ENCODE results near the gene PSMG4.

PSMG4 gene

DNA sequence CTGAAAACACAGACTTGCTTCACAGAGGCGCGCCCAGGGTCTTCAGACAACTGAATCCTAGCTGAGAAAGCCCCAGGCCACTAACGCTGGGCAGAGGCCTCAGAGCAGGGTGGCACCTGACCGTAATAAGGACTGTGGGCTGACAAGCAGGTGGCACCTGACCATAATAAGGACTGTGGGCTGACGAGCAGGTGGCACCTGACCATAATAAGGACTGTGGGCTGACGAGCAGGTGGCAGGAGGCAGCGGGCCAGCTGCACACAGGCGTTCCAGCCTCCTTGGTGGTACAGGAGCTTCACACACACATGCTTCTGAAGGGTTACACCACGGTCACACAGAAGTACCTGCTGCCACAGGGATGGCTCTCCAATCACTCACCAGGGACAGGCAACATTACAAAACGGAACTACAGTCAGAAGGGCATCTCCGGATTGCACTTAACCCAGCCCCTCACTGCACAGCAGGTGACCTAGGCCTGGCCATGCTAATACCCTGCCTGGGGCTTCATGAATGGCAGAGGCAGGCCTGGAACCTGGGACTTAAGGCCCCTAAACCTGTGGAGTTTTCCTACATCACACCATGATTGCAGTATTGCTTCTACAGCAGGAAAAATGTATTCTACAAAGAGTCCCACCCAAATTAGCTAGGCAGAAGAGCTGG, 50.8 kb downstream of the PSMG4 start:
- DNase-seq (ENCODE audit: low spot score) = no peak

DNA sequence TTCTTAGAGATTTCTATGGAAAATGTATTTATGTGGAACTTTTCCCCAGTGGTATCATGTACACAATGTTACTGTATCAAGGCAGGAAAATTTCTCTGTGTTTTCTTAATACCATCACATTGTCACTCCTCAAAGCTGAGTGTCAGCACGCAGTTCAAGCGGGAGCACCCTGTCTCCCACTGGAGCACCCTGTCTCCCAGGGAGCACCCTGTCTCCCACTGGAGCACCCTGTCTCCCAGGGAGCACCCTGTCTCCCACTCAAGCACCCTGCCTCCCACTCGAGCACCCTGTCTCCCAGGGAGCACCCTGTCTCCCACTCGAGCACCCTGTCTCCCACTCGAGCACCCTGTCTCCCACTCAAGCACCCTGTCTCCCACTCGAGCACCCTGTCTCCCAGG, 51.3 kb downstream of the PSMG4 start:
- DNase-seq (ENCODE audit: low spot score) = no peak

DNA sequence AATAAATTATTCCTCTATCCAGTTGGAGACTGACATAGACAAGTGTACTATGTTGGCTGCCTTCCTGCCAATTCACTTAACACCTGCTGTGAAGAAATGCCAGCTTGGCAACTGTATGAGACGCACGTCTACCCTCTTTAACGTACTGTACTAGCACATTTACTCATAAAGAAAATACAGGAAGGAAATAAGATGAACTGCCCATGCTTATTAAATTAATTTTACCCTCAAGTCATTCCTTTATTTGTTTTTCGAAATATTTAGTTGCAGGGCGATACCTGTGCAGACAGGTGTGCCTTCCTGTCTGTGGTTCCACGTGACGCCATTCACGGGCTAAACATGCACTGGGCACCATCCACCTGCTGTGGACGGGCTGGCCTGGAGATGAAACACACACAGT, 52.0 kb downstream of the PSMG4 start:
- DNase-seq (ENCODE audit: low spot score) = no peak

DNA sequence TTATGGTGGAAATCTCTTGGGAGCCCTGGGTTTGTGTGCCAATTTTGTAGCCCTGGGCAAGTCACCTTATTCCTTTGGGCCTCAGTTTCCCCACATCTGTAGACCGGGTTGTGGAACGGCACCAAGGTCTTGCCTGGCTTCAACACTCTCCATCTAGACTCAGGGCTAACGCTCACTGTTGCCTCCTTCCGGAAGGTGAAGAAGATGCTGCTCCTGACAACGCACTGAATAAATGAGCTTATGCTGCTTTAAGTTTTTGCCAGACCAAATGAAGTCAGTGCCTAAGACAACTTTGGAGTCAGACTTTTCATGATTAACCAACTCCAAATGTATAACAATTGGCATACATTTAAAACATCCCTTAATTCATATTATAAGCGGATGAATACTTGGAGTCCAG, 53.1 kb downstream of the PSMG4 start:
- no peak for DNase-seq (ENCODE audit: low spot score)

DNA sequence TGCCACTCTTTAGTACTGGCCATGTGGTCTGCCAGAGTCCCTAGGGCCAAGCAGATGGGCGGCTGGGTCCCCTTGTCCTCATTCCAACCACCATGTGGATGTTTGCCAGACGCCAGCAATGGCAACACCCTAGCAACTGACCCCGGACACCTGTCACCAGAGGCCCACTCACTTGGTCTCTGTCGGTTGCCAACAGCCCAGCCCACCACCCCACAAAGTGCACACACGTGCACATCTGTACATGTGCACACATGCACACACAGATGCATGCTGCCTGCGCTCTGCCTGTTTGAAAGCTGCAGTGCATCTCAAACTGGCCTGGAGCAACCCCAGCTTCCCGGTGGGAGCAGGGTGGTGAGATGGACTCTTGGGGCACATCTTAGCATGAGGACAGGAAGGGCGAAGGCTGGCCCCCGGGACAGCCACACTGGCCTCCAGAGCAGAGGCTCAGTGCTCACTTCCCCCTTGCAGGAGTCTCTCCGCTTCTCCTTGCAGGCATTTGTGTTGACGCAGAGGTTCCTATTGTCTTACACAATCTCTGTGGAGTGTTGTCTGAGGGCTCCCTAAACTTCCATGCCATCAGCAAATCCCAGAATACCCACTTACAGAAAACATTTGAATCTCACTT, 54.0 kb downstream of the PSMG4 start:
- DNase-seq (ENCODE audit: low spot score) = no peak

DNA sequence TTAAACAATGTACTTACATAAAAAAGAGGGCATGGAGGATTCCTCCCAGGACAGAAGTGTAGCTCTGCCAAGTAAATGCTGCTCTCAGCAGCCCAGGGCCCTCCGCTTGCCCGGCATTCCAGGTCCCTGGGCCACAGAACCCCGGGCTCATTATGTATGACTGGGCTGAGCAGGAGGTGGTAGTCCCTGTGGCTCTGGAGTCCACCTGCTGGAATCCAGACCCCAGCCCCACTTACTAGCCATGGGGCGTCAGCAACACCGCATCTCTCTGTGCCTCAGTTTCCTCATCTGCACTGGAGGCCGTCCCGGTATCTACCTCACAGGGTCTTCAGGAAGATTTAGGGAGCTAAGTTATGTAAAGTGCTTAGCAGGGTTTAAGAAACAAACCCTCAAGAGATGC, 55.4 kb downstream of the PSMG4 start:
- no peak for DNase-seq (ENCODE audit: low spot score)

DNA sequence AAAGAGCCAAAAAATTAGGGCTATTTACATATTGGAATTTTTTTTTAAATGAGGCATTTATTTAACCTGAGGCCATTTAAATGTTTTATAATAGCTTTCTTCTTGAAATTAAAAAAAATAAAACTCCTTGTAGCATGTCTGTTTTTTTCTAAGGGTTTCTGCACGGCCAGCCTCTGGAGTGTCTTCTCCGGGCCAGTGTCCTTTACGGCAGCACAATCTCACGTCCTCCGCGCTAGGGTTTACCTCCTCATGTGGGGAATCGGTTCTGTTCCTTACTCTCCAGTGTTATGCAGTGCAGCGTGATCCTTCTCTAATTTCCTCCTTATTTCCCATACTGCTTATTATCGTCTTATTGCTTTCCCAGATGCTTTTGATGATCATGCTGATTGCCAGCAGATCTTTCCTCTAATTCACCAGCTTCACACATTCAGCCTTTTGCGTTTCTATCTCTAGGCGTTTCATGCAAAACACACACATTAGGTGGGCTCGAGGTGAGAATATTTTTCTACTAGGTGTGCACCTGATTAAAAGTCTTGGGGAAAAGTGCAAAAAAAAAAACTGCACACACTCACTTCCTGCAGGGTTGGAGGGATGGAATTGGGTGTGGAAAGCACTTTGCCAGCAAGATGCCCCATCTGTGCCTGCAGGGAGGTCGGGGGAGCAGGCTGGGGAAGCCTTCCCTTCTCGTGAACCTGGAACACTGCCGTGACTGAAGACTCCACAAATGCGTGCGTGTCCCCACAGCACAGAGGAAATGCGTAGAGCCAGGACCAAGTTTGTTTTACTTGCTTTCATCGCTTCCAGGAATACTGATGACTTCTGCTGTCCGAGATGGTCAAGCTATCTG, 56.1 kb downstream of the PSMG4 start:
- DNase-seq (ENCODE audit: low spot score) = no peak

DNA sequence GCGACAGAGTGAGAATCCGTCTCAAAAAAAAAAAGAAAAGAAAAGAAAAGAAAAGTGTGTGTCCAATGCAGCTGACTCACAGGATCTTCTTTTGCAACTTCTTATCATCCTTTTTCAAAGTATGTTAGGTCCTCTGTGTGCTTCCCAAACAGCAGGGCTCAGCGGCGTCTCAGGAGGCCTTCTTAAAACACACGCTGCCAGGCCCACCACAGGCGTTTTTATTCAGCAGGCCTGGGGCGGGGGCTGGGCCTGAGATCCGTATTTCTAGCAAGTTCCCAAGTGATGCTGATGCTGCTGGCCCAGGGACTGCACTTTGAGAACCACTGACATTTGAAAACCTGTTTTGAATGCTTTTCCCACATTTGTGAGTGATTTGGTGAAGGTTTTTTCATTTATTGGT, 57.1 kb downstream of the PSMG4 start:
- DNase-seq (ENCODE audit: low spot score) = no peak

DNA sequence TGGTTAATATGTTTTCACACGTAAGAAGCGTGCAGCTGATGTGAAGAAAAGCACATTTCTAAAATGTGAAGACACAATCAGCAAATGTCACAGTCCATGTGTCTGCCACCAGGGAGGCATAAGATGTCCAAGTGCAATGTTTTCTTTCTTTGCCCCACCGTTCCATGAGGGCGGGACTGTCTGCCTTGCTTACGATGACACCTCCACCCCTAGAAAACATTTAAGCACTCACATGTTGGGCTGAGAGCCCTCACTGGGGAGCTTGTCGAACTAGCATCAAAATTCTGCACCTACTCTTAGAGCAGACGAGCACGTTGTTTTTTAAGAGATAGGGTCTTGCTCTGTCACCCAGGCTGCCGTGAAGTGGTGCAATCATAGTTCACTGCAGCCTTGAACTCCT, 57.6 kb downstream of the PSMG4 start:
- no peak for DNase-seq (ENCODE audit: low spot score)

DNA sequence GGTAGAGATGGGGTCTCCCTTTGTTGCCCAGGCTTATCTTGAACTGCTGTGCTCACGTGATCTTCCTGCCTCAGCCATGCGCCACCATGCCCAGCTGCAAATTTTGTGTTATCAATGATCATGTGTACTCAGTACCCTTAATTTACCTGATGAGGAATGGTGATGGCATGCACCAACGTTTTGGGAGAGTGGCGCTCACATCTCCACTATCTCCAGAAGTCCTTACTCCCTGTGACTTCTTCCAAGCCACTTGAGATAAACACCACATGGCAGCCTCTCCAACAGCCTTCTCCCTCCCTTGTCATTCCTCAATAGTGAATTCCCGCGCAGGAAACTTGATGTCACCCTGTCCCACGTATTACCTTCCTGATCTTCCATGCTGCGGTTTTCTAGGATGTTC, 58.1 kb downstream of the PSMG4 start:
- no peak for DNase-seq (ENCODE audit: low spot score)
